GM21529 (cell line): ENCODE measurements around the gene ALOXE3.

ENCODE experiments used
- ATAC-seq: cut with Tn5 transposase; IDR thresholded peaks from one replicate; pipeline ENCODE4 v1.9.1; 2021; ENCODE audit not compliant: unreplicated experiment

Gene ALOXE3

GRCh38 chr17:8154608-8155155 lies 36.4 kb upstream of the ALOXE3 start:
- ATAC-seq, result no peak

GRCh38 chr17:8153957-8154607 lies 35.8 kb upstream of the ALOXE3 start:
- ATAC-seq, result no peak

GRCh38 chr17:8153525-8153956 lies 35.2 kb upstream of the ALOXE3 start:
- no peak for ATAC-seq

- no peak for ATAC-seq
Observed at GRCh38 chr17:8153031-8153451, 34.7 kb upstream of the ALOXE3 start.

GRCh38 chr17:8152112-8152775 lies 33.9 kb upstream of the ALOXE3 start, which contains the start of gene PER1:
PER1 (minus strand) TSS chr17:8152404; CDS start chr17:8150706, 1,698 bp downstream.
- no peak for ATAC-seq

GRCh38 chr17:8151641-8152111 lies 33.4 kb upstream of the ALOXE3 start:
- no peak for ATAC-seq

- peak; percentile 49 for ATAC-seq
Observed at GRCh38 chr17:8151120-8151640, 32.9 kb upstream of the ALOXE3 start.

GRCh38 chr17:8150194-8151119 lies 32.1 kb upstream of the ALOXE3 start:
- peak; percentile 4 for ATAC-seq

- no peak for ATAC-seq
Observed at GRCh38 chr17:8149419-8150193, 31.3 kb upstream of the ALOXE3 start.

GRCh38 chr17:8148560-8148959 lies 30.2 kb upstream of the ALOXE3 start:
- ATAC-seq, result no peak

GRCh38 chr17:8147805-8148404 lies 29.6 kb upstream of the ALOXE3 start:
- ATAC-seq, result no peak

- no peak for ATAC-seq
Observed at GRCh38 chr17:8147141-8147804, 29.0 kb upstream of the ALOXE3 start.

- ATAC-seq, result no peak
Observed at GRCh38 chr17:8146381-8147140, 28.2 kb upstream of the ALOXE3 start.

GRCh38 chr17:8145811-8146210 lies 27.5 kb upstream of the ALOXE3 start:
- ATAC-seq, result no peak

- ATAC-seq, result no peak
Observed at GRCh38 chr17:8144401-8145231, 26.3 kb upstream of the ALOXE3 start.

- ATAC-seq, result no peak
Observed at GRCh38 chr17:8143581-8144400, 25.5 kb upstream of the ALOXE3 start.
